C4-2B (cell line): ENCODE data around the gene C1R.

Experiments used
- CTCF ChIP-seq: fragments of 450-650 bp; conservative IDR thresholded peaks from 2 replicates; pipeline ENCODE4 v1.5.1; 2017; ENCODE audit warnings: mild to moderate bottlenecking
- ZFX ChIP-seq: fragments of 450-650 bp; IDR thresholded peaks from 2 replicates; pipeline ENCODE4 v1.6.1; 2017

GRCh38 chr12:7069386-7069785 lies 22.9 kb downstream of the C1R start:
- TF ChIP-seq CTCF = no peak
- TF ChIP-seq ZFX = no peak
